Activated T-cell treated with anti-CD3 and anti-CD28 coated beads, Interleukin-2, amount 50 U/mL, for 24 hours (primary cell): ENCODE results near the gene VMA21.

Source experiments
- DNase-seq: peaks from one replicate; pipeline ENCODE4 v3.0.0-alpha.2; 2020
- H3K27ac Mint-ChIP-seq: 2 replicates; pipeline ENCODE4 v1.8.0; 2020; ENCODE audit warnings: mild to moderate bottlenecking, mixed read lengths
- H3K27me3 Mint-ChIP-seq: 2 replicates; pipeline ENCODE4 v1.8.0; 2020; ENCODE audit warnings: mixed read lengths
- H3K36me3 Mint-ChIP-seq: 2 replicates; pipeline ENCODE4 v1.8.0; 2020; ENCODE audit warnings: low read depth, mixed read lengths
- H3K4me1 Mint-ChIP-seq: 2 replicates; pipeline ENCODE4 v1.8.0; 2020; ENCODE audit warnings: low read depth, mixed read lengths
- H3K4me3 Mint-ChIP-seq: 2 replicates; pipeline ENCODE4 v1.8.0; 2020; ENCODE audit warnings: mild to moderate bottlenecking, moderate library complexity, mixed read lengths
- H3K9me3 Mint-ChIP-seq: 2 replicates; pipeline ENCODE4 v1.8.0; 2020; ENCODE audit warnings: mixed read lengths

The VMA21 gene

DNA sequence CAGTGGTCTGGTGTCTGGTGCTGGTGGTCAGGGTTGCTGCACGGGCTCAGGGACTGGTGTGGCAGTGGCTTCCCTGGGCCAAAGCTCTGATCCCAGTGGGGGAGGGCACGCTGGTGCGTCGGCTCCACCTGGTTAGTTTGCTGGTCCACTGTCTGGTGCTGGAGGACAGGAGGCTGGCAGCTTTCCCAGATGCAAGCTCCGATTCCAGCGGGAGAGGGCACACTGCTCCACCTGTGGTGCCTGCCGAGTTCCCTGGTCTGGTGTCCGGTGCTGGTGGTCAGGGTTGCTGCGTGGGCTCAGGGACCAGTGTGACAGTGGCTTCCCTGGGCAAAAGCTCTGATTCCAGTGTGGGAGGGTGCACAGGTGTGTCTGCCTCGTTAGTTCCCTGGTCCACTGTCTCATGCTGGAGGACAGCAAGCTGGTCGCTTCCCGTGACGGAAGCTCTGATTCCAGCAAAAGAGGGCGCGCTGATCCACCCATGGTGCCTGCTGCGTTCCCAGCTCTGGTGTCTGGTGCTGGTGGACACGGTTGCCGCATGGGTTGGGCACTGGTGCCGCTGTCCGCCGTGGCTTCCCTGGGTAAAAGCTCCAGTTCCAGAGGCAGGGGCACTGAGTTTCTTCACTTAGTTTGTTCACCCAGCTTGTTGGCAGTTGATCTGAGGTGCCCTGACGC, 5.8 kb downstream of the VMA21 start:
- Mint-ChIP-seq H3K4me1 (peaks cover 39% of the 10 kb centered on the region), H3K27ac (no peak overlapping the region), H3K4me3 (no peak overlapping the region), H3K27me3 (peaks cover 15% of the 10 kb centered on the region), H3K9me3 (no peaks in the 10 kb centered on the region), H3K36me3 (peaks cover 78% of the 10 kb centered on the region)
- no peak for DNase-seq

DNA sequence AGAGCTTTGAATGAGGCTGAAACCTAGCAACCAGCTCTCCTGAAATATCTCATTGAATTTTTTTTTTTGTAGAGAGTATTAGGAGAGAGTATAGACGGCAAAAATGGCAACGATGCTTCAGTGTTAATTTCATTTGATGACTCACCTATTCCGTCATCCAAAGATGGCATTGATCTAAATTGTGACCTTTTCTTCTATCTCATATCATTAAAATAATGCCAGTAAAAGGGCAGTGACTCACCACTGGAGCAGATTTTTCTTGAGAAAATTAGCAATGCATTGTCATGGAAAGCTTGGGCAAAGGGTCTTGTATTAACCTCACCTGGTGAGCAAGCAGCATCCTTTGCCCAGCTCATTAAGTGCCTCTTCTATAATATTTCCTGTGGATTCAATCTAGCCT, 19.6 kb downstream of the VMA21 start:
- peaks cover 37% of the 10 kb centered on the region for H3K4me1 Mint-ChIP-seq
- H3K27me3 Mint-ChIP-seq: peaks cover 26% of the 10 kb centered on the region
- peak overlapping the region; percentile 34 for H3K27ac Mint-ChIP-seq
- no peak overlapping the region for H3K4me3 Mint-ChIP-seq
- DNase-seq: no peak
- H3K36me3 Mint-ChIP-seq: no peaks in the 10 kb centered on the region
- no peaks in the 10 kb centered on the region for H3K9me3 Mint-ChIP-seq

DNA sequence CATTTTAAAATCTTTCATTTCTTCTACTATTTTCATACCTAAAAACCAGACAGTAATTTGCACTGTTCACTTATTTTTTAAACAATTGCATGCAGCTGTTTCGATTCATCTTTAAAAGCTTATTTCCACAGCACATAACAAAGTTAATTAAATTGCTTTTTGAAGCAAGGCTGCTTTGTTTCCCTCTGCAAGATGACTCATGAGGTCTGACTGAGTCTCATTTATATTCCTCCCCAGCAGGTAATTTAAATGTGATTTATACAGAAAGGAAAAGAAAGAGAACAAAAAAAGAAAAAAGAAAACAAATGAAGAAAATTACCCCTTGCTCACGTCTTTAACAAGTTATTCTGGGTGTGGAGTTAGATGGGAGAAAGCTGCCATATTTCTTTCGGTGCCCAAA, 22.8 kb downstream of the VMA21 start:
- H3K27me3 Mint-ChIP-seq: peaks cover 31% of the 10 kb centered on the region
- H3K27ac Mint-ChIP-seq: no peak overlapping the region
- H3K9me3 Mint-ChIP-seq: no peaks in the 10 kb centered on the region
- DNase-seq: no peak
- H3K4me3 Mint-ChIP-seq: no peak overlapping the region
- peaks cover 37% of the 10 kb centered on the region for H3K4me1 Mint-ChIP-seq
- no peaks in the 10 kb centered on the region for H3K36me3 Mint-ChIP-seq

DNA sequence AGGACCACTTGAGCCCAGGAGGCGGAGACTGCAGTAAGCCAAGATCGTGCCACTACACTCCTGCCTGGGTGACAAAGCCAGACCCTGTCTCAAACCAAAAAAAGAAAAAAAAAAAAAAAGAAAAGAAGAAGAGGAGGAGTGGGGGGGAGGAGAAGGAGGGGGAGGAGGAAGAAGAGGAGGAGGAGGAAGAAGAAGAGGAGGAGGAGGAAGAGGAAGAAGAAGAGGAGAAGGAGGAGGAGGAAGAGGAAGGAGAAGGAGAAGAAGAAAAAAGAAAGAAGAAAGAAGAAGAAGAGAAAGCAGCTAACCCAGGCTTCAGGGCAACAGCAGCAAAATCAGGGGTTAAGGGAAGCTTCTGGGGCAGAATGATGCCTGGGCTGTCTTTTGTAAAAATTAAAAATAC, 27.5 kb downstream of the VMA21 start:
- Mint-ChIP-seq H3K36me3 (no peaks in the 10 kb centered on the region), H3K27me3 (peaks cover 20% of the 10 kb centered on the region), H3K27ac (no peak overlapping the region), H3K4me1 (peaks cover 5% of the 10 kb centered on the region), H3K4me3 (no peak overlapping the region), H3K9me3 (no peaks in the 10 kb centered on the region)
- no peak for DNase-seq

DNA sequence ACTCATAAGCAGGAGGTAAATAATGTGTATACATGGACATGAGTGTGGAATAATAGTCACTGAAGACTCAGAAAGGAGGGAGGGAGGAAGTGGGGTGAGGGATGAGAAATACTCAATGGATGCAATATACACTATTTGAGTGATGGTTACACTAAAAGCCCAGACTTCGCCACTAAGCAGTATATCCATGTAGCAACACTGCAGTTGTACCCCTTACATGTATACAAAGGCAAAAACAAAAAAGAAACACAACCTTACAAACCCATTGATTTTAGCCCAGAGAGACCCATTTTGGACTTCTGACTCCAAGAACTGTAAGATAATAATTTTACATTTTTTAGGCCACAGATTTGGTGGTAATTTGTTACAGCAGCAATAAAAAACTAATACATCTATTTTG, 51.5 kb downstream of the VMA21 start:
- Mint-ChIP-seq H3K27me3 (peaks cover 19% of the 10 kb centered on the region), H3K36me3 (no peaks in the 10 kb centered on the region), H3K9me3 (no peaks in the 10 kb centered on the region), H3K4me1 (no peaks in the 10 kb centered on the region), H3K27ac (no peak overlapping the region), H3K4me3 (no peak overlapping the region)
- no peak for DNase-seq

DNA sequence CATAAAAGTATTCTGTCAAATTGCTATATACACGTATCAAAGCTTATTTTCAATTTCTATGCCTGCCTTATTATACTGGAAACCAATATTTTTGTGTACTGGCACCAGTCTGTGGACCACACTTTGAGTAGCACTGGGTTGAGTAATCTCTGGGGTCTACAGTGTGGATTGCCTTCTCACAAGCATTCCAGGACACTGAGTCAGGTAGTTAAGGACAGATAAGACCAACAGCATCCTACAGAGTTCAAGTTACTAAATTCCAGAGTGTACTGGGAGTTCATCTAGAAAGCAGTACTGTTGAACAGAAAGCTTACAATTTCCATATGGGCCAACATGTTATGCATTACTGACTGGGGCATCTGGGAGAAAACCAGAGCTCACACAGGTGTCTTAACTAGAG, 61.8 kb downstream of the VMA21 start:
- no peak for DNase-seq
- no peaks in the 10 kb centered on the region for H3K4me1 Mint-ChIP-seq
- H3K27me3 Mint-ChIP-seq: peaks cover 31% of the 10 kb centered on the region
- no peak overlapping the region for H3K4me3 Mint-ChIP-seq
- no peaks in the 10 kb centered on the region for H3K9me3 Mint-ChIP-seq
- H3K27ac Mint-ChIP-seq: no peak overlapping the region
- H3K36me3 Mint-ChIP-seq: no peaks in the 10 kb centered on the region
